Stimulated activated CD8-positive, alpha-beta memory T cell treated with anti-CD3 and anti-CD28 coated beads, Interleukin-7, amount 100 ng/mL, for 4 hours (primary cell): Measurements from ENCODE around the gene SCAANT1.

Source experiments
- DNase-seq, 2 donors: peaks; one replicate each; pipeline ENCODE4 v3.0.0-alpha.2; 2020; ENCODE audit warnings: low read depth in 2 of 2

The SCAANT1 gene

GRCh38 chr3:63934041-63934866 lies 22.1 kb upstream of the SCAANT1 start:
- peak in 1 of 2 donors; percentile 8 for DNase-seq

GRCh38 chr3:63933459-63933858 lies 21.3 kb upstream of the SCAANT1 start:
- no peak for DNase-seq

- DNase-seq = no peak
These were observed 20.5 kb upstream of the SCAANT1 start for GRCh38 chr3:63932509-63933212.

GRCh38 chr3:63931290-63931689 lies 19.1 kb upstream of the SCAANT1 start:
- DNase-seq = no peak

- no peak for DNase-seq
These were observed 15.5 kb upstream of the SCAANT1 start for GRCh38 chr3:63927422-63928280.

GRCh38 chr3:63926309-63926708 lies 14.1 kb upstream of the SCAANT1 start:
- DNase-seq = no peak

GRCh38 chr3:63922491-63923199 lies 10.5 kb upstream of the SCAANT1 start:
- DNase-seq = no peak

GRCh38 chr3:63921741-63922482 lies 9.7 kb upstream of the SCAANT1 start:
- DNase-seq = no peak

GRCh38 chr3:63920001-63920400 lies 7.8 kb upstream of the SCAANT1 start:
- DNase-seq = no peak

- DNase-seq = no peak
These were observed 6.1 kb upstream of the SCAANT1 start for GRCh38 chr3:63918321-63918720.

GRCh38 chr3:63914312-63914711 lies 2.1 kb upstream of the SCAANT1 start:
- DNase-seq = no peak

- peak; percentile 31 to 52 for DNase-seq
These were observed 795 bp upstream of the SCAANT1 start for GRCh38 chr3:63912768-63913588.

GRCh38 chr3:63911509-63911872 lies 692 bp downstream of the SCAANT1 start:
- DNase-seq = no peak

- no peak for DNase-seq
These were observed 1.3 kb downstream of the SCAANT1 start for GRCh38 chr3:63910891-63911290.

- DNase-seq = no peak
These were observed 2.2 kb downstream of the SCAANT1 start for GRCh38 chr3:63910001-63910400.

GRCh38 chr3:63909431-63909830 lies 2.8 kb downstream of the SCAANT1 start:
- no peak for DNase-seq

GRCh38 chr3:63908776-63909175 lies 3.4 kb downstream of the SCAANT1 start:
- no peak for DNase-seq

GRCh38 chr3:63908081-63908736 lies 4.0 kb downstream of the SCAANT1 start:
- no peak for DNase-seq
